HEK293 (cell line): ENCODE measurements around the gene ANKRD44.
A peak's percentile ranks its signal among the peaks of the same experiment; 100 is the strongest.

Experiments used
- CTCF ChIA-PET: fragments of 350-600 bp; formaldehyde crosslinking; extraction: SDS; loops from one replicate; lab custom pipeline; 2021; ENCODE audit warnings: antibody characterized with exemption; lab: Yijun Ruan, JAX
- POLR2A ChIA-PET: fragments of 300-600 bp; formaldehyde crosslinking; extraction: SDS; loops from one replicate; lab custom pipeline; 2020; ENCODE audit warnings: antibody characterized with exemption, inconsistent platforms; lab: Yijun Ruan, JAX
- H3K27ac ChIP-seq: fragments of 200-500 bp; sonication (Bioruptor generic); 2 replicates; pipeline ENCODE4 v1.5.1; 2014; ENCODE audit warnings: low read depth, low read length, control low read depth, inconsistent platforms; ENCODE audit errors: extremely low read depth
- H3K36me3 ChIP-seq, 2 experiments: fragments of 200-500 bp in 1 of 2; sonication (Bioruptor generic) in 1 of 2; 1 replicate in 1 of 2; 2 replicates in 1 of 2; pipeline ENCODE4 v1.5.1; 2014 to 2017; ENCODE audit warnings: inconsistent platforms in 2 of 2, low read length in 2 of 2; ENCODE audit not compliant: control insufficient read depth in 2 of 2, insufficient read depth in 1 of 2
- H3K4me1 ChIP-seq: fragments of 200-500 bp; sonication (Bioruptor generic); 2 replicates; pipeline ENCODE4 v1.5.1; 2014; ENCODE audit warnings: mild to moderate bottlenecking, low read length, inconsistent platforms; ENCODE audit not compliant: control insufficient read depth, insufficient read depth
- H3K4me3 ChIP-seq: 2 replicates; pipeline ENCODE4 v1.5.1; 2011; ENCODE audit warnings: low read depth, mild to moderate bottlenecking, control low read depth, low read length, moderate library complexity
- H3K9me3 ChIP-seq: fragments of 200-500 bp; sonication (Bioruptor generic); 2 replicates; pipeline ENCODE4 v1.5.1; 2014; ENCODE audit warnings: low read depth, low read length, inconsistent platforms; ENCODE audit not compliant: control insufficient read depth, insufficient read depth
- FEZF1 ChIP-seq: fragments of 450-650 bp; formaldehyde crosslinking; IDR thresholded peaks from 2 replicates; pipeline ENCODE4 v1.5.1; 2016; ENCODE audit warnings: missing biosample characterization, missing genetic modification characterization
- GLI4 ChIP-seq: fragments of 450-650 bp; formaldehyde crosslinking; IDR thresholded peaks from 2 replicates; pipeline ENCODE4 v1.5.1; 2016; ENCODE audit warnings: missing biosample characterization, missing genetic modification characterization
- GLIS1 ChIP-seq: fragments of 450-650 bp; formaldehyde crosslinking; IDR thresholded peaks from 2 replicates; pipeline ENCODE4 v1.5.1; 2016; ENCODE audit warnings: missing biosample characterization, missing genetic modification characterization
- HOXA7 ChIP-seq: sonication (generic); formaldehyde crosslinking; IDR thresholded peaks from 2 replicates; pipeline ENCODE4 v1.8.1; 2022; ENCODE audit warnings: missing genetic modification reagents, borderline replicate concordance
- KLF1 ChIP-seq: fragments of 450-650 bp; formaldehyde crosslinking; IDR thresholded peaks from 2 replicates; pipeline ENCODE4 v1.5.1; 2016; ENCODE audit warnings: missing biosample characterization, missing genetic modification characterization
- SETDB1 ChIP-seq: IDR thresholded peaks from one replicate; pipeline ENCODE4 v1.6.1; 2017; ENCODE audit warnings: mild to moderate bottlenecking, low read length, moderate library complexity, mixed read lengths; ENCODE audit not compliant: insufficient read length
- SP7 ChIP-seq: fragments of 450-650 bp; formaldehyde crosslinking; IDR thresholded peaks from 2 replicates; pipeline ENCODE4 v1.5.1; 2016; ENCODE audit warnings: missing biosample characterization, missing genetic modification characterization
- ZBTB11 ChIP-seq: fragments of 450-650 bp; formaldehyde crosslinking; conservative IDR thresholded peaks from 2 replicates; pipeline ENCODE4 v1.5.1; 2016; ENCODE audit warnings: low read depth, missing biosample characterization, missing genetic modification characterization
- ZEB2 ChIP-seq: fragments of 450-650 bp; formaldehyde crosslinking; IDR thresholded peaks from 2 replicates; pipeline ENCODE4 v1.5.1; 2016; ENCODE audit warnings: missing biosample characterization, missing genetic modification characterization
- ZFP3 ChIP-seq: fragments of 450-650 bp; formaldehyde crosslinking; IDR thresholded peaks from 2 replicates; pipeline ENCODE4 v1.5.1; 2016; ENCODE audit warnings: low read depth, missing biosample characterization, missing genetic modification characterization
- ZNF132 ChIP-seq: fragments of 450-650 bp; formaldehyde crosslinking; IDR thresholded peaks from 2 replicates; pipeline ENCODE4 v1.5.1; 2017; ENCODE audit warnings: missing biosample characterization, missing genetic modification characterization, borderline replicate concordance
- ZNF2 ChIP-seq: fragments of 450-650 bp; formaldehyde crosslinking; IDR thresholded peaks from 2 replicates; pipeline ENCODE4 v1.5.1; 2016; ENCODE audit warnings: missing biosample characterization, missing genetic modification characterization
- ZNF292 ChIP-seq: fragments of 450-650 bp; formaldehyde crosslinking; IDR thresholded peaks from 2 replicates; pipeline ENCODE4 v1.5.1; 2016; ENCODE audit warnings: low read depth, missing biosample characterization, missing genetic modification characterization, borderline replicate concordance
- ZNF335 ChIP-seq: fragments of 450-650 bp; formaldehyde crosslinking; conservative IDR thresholded peaks from 2 replicates; pipeline ENCODE4 v1.5.1; 2016; ENCODE audit warnings: missing biosample characterization, missing genetic modification characterization
- ZNF341 ChIP-seq: fragments of 450-650 bp; formaldehyde crosslinking; IDR thresholded peaks from 2 replicates; pipeline ENCODE4; 2016; ENCODE audit warnings: low read depth, missing biosample characterization, missing genetic modification characterization
- ZNF433 ChIP-seq: fragments of 450-650 bp; formaldehyde crosslinking; IDR thresholded peaks from 2 replicates; pipeline ENCODE4 v1.5.1; 2016; ENCODE audit warnings: missing biosample characterization, missing genetic modification characterization, low read depth
- ZNF548 ChIP-seq: fragments of 450-650 bp; formaldehyde crosslinking; IDR thresholded peaks from 2 replicates; pipeline ENCODE4 v1.5.1; 2016; ENCODE audit warnings: missing biosample characterization, missing genetic modification characterization
- ZNF660 ChIP-seq: fragments of 450-650 bp; IDR thresholded peaks from 2 replicates; pipeline ENCODE4 v1.5.1; 2018; ENCODE audit warnings: missing biosample characterization, mild to moderate bottlenecking, missing genetic modification characterization
- ZNF776 ChIP-seq: fragments of 450-650 bp; formaldehyde crosslinking; IDR thresholded peaks from 2 replicates; pipeline ENCODE4 v1.5.0; 2017; ENCODE audit warnings: missing biosample characterization, missing genetic modification characterization, borderline replicate concordance
- TF ChIP-seq, protein P1 (sequence below): fragments of 450-650 bp; formaldehyde crosslinking; IDR thresholded peaks from 2 replicates; pipeline ENCODE4; 2016; ENCODE audit warnings: missing biosample characterization, missing genetic modification characterization

The ANKRD44 gene

DNA sequence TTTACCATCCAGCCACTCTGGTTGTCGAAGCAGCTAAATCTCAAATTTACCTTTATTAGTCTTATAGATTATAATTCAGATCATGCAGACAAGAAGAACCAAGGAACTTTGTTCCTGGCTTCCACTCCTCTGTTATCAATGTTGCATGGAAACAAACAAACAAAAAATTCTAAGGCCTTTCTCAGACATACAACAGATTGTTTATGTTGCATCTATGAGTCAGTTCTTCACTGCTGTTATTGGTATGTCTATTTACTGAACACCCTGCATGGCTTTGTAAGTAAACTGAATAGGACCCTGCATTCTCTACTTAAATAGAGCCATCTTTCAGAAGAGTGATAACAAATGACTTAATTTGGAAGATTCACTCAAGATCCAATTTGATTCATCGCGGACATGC lies 1.6 kb upstream of the ANKRD44 start:
- Histone ChIP-seq H3K36me3 (no peaks in the 10 kb centered on the region), H3K4me1 (peaks cover 3% of the 10 kb centered on the region; the same call in 1 of the 2 replicates), H3K4me3 (no peak overlapping the region), H3K9me3 (no peaks in the 10 kb centered on the region), H3K27ac (no peak overlapping the region)
- POLR2A ChIA-PET: no interaction called here
- CTCF ChIA-PET: interaction anchor here (0.5 to 1.8 kb wide), 3 partner anchors 77 to 198 kb away, joined by 3 to 6 read pairs (median 5); no protein-coding TSS in a partner anchor
- TF ChIP-seq HOXA7 (CRISPR knock-in tag): no peak
- TF ChIP-seq ZNF433: no peak
- TF ChIP-seq FEZF1 (tag by site-specific recombination): no peak
- no peak for TF ChIP-seq ZNF2
- no peak for TF ChIP-seq ZNF292 (tag by site-specific recombination)
- TF ChIP-seq ZNF776: no peak
- no peak for TF ChIP-seq SETDB1
- TF ChIP-seq ZEB2 (tag by site-specific recombination): no peak
- no peak for TF ChIP-seq GLIS1 (tag by site-specific recombination)
- TF ChIP-seq ZNF548 (tag by site-specific recombination): no peak
- TF ChIP-seq ZFP3 (tag by site-specific recombination): no peak
- TF ChIP-seq GLI4 (tag by site-specific recombination): no peak
- no peak for TF ChIP-seq ZBTB11 (tag by site-specific recombination)
- no peak for TF ChIP-seq ZNF341
- TF ChIP-seq ZNF132 (tag by site-specific recombination): no peak
- TF ChIP-seq, protein P1, sequence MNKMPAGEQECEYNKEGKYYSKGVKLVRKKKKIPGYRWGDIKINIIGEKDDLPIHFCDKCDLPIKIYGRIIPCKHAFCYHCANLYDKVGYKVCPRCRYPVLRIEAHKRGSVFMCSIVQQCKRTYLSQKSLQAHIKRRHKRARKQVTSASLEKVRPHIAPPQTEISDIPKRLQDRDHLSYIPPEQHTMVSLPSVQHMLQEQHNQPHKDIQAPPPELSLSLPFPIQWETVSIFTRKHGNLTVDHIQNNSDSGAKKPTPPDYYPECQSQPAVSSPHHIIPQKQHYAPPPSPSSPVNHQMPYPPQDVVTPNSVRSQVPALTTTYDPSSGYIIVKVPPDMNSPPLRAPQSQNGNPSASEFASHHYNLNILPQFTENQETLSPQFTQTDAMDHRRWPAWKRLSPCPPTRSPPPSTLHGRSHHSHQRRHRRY (tag by site-specific recombination): no peak
- TF ChIP-seq ZNF660: no peak

DNA sequence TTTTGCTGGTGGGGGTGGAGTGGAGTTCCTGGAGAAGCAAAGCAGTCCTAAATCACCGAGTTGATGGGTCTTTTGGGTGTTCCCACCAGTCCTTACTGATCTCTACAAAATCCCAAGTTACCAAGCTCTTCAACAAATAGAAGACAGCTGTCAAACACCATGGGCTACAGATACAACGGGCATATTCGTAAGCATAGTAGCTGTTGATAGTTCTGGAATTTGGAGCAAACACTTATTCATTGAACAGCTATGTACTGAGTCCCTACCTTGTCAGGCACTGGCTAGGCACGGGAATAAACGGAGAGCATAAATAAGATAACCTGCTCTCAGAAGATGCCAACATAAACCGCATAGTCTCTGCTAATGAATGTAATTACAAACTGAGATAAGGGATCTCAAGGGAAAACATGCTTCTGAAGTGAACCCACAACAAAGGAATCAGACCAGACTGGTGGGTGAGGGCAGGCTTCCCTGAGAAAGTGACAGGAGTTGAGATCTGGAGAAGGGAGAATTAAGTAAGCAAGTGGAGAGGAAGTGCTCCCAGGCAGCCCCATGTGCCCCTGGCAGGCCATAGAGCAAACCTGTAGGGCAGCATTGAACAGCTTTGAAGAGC lies 947 bp upstream of the ANKRD44 start:
- Histone ChIP-seq H3K36me3 (no peaks in the 10 kb centered on the region), H3K27ac (peak overlapping the region; percentile 63; the same call in 1 of the 2 replicates), H3K4me1 (peaks cover 3% of the 10 kb centered on the region; the same call in 1 of the 2 replicates), H3K4me3 (peak overlapping the region; percentile 81), H3K9me3 (no peaks in the 10 kb centered on the region)
- ChIA-PET CTCF (interaction anchor here (0.5 to 1.8 kb wide), 6 partner anchors 14 to 198 kb away, joined by 3 to 6 read pairs (median 4); no protein-coding TSS in a partner anchor), POLR2A (interaction anchor here (1.0 kb wide), 1 partner anchor 137 kb away, joined by 3 read pairs; no protein-coding TSS in a partner anchor)
- TF ChIP-seq SP7 (tag by site-specific recombination) (peak; percentile 25; the same call in 1 of the 2 replicates), KLF1 (tag by site-specific recombination) (no peak), ZNF335 (peak; percentile 79)
